Measurements from ENCODE around the gene DAAM1. TPM values are rescaled to one million over a fixed set of nuclear protein-coding genes. Genes with fewer than 3 reads are reported as not detected.

The DAAM1 gene
- total RNA-seq, 1 experiment from 2014 or later = 13.3 TPM

GRCh38 chr14:59371771-59372170 is 183.3 kb downstream of the DAAM1 start:
- H3K4me1 ChIP-seq (ENCODE audit: control insufficient read depth, insufficient read depth, low read length) = no peaks in the 10 kb centered on the region
- intact Hi-C loops (cut with micrococcal nuclease; ENCODE audit: unreplicated experiment) = no loop called here
- H3K27ac ChIP-seq (ENCODE audit: low read length) = no peak overlapping the region
- no TSS peak for BruUV-seq (replicated peaks)
- CTCF ChIA-PET = no interaction called here
- TF ChIP-seq POLR2AphosphoS5 (IDR thresholded peaks at IDR 0.05; ENCODE audit: low read depth, low read length) (no peak), SIN3A (IDR thresholded peaks at IDR 0.05; ENCODE audit: borderline replicate concordance, insufficient read depth, low read depth, low read length) (no peak), REST (IDR thresholded peaks at IDR 0.05; ENCODE audit: insufficient read depth in 1 of 2, low read depth in 2 of 2, low read length in 1 of 2) (no peak), TCF7L2 (IDR thresholded peaks at IDR 0.05; ENCODE audit: low read depth, low read length) (no peak), CTCF (IDR thresholded peaks at IDR 0.05) (no peak)
- ATAC-seq (no peak), DNase-seq (ENCODE audit: low read depth, low spot score) (no peak)
- POLR2A ChIA-PET = no interaction called here
- H3K36me3 ChIP-seq (ENCODE audit: control insufficient read depth, insufficient read depth, low read length) = no peaks in the 10 kb centered on the region; the same call in 1 of the 2 replicates
- no peak overlapping the region for H3K4me3 ChIP-seq (ENCODE audit: low read depth in 2 of 2, low read length in 2 of 2)
- H3K9me3 ChIP-seq (ENCODE audit: control insufficient read depth, insufficient read depth, low read depth, low read length) = no peaks in the 10 kb centered on the region
- H3K27me3 ChIP-seq (ENCODE audit: control insufficient read depth, insufficient read depth, low read length) = no peaks in the 10 kb centered on the region
- in situ Hi-C loops (cut with HindIII; ENCODE audit: low pct_unique_long_range_greater_than_20kb, low sequenced_read_pairs) = no loop called here

- no peaks in the 10 kb centered on the region for H3K4me1 ChIP-seq (ENCODE audit: control insufficient read depth, insufficient read depth, low read length)
- ChIA-PET CTCF (no interaction called here), POLR2A (no interaction called here)
- no peaks in the 10 kb centered on the region; the same call in 1 of the 2 replicates for H3K36me3 ChIP-seq (ENCODE audit: control insufficient read depth, insufficient read depth, low read length)
- intact Hi-C loops (cut with micrococcal nuclease; ENCODE audit: unreplicated experiment) = no loop called here
- no peak overlapping the region for H3K27ac ChIP-seq (ENCODE audit: low read length)
- TF ChIP-seq CTCF (IDR thresholded peaks at IDR 0.05) (no peak), TCF7L2 (IDR thresholded peaks at IDR 0.05; ENCODE audit: low read depth, low read length) (no peak), REST (IDR thresholded peaks at IDR 0.05; ENCODE audit: insufficient read depth in 1 of 2, low read depth in 2 of 2, low read length in 1 of 2) (no peak), SIN3A (IDR thresholded peaks at IDR 0.05; ENCODE audit: borderline replicate concordance, insufficient read depth, low read depth, low read length) (no peak), POLR2AphosphoS5 (IDR thresholded peaks at IDR 0.05; ENCODE audit: low read depth, low read length) (no peak)
- no peaks in the 10 kb centered on the region for H3K9me3 ChIP-seq (ENCODE audit: control insufficient read depth, insufficient read depth, low read depth, low read length)
- in situ Hi-C loops (cut with HindIII; ENCODE audit: low pct_unique_long_range_greater_than_20kb, low sequenced_read_pairs) = no loop called here
- no peak for DNase-seq (ENCODE audit: low read depth, low spot score)
- no peaks in the 10 kb centered on the region for H3K27me3 ChIP-seq (ENCODE audit: control insufficient read depth, insufficient read depth, low read length)
- H3K4me3 ChIP-seq (ENCODE audit: low read depth in 2 of 2, low read length in 2 of 2) = no peak overlapping the region
- no peak for ATAC-seq
- no TSS peak for BruUV-seq (replicated peaks)
Measured at GRCh38 chr14:59374048-59374447, 185.6 kb downstream of the DAAM1 start.

All from Panc1 (cell line).